Stimulated activated naive CD8-positive, alpha-beta T cell treated with anti-CD3 and anti-CD28 coated beads, Interleukin-15, amount 100 ng/mL, for 72 hours (primary cell): ENCODE results near the gene UGT2B15.
A peak's percentile ranks its signal among the peaks of the same experiment; 100 is the strongest.
"Not testable (repeated sequence)": the region's sequence is repeated elsewhere in the genome, so short reads cannot be mapped to it uniquely, and the experiment has no call there.

Experiments used
- ATAC-seq: fragments of 150-1000 bp; cut with Tn5 transposase; 2 replicates; pipeline ENCODE4 v1.10.0; 2021; ENCODE audit warnings: mild to moderate bottlenecking, moderate library complexity
- DNase-seq, 2 donors: peaks; one replicate each; pipeline ENCODE4 v3.0.0; 2021 to 2022
- H3K27ac Mint-ChIP-seq, 2 donors: one replicate each; pipeline ENCODE4 v1.8.0; 2022; ENCODE audit warnings: mild to moderate bottlenecking in 2 of 2, mixed read lengths in 2 of 2, moderate library complexity in 2 of 2
- H3K27me3 Mint-ChIP-seq: one replicate; pipeline ENCODE4 v1.8.0; 2022; ENCODE audit warnings: mixed read lengths
- H3K4me1 Mint-ChIP-seq: one replicate; pipeline ENCODE4 v1.8.0; 2022; ENCODE audit warnings: mild to moderate bottlenecking, mixed read lengths
- H3K4me3 Mint-ChIP-seq, 2 donors: one replicate each; pipeline ENCODE4 v1.8.0; 2022; ENCODE audit warnings: mild to moderate bottlenecking in 2 of 2, mixed read lengths in 2 of 2, moderate library complexity in 1 of 2
- H3K9me3 Mint-ChIP-seq, 2 donors: one replicate each; pipeline ENCODE4 v1.8.0; 2022; ENCODE audit warnings: mixed read lengths in 2 of 2

The UGT2B15 gene

DNA sequence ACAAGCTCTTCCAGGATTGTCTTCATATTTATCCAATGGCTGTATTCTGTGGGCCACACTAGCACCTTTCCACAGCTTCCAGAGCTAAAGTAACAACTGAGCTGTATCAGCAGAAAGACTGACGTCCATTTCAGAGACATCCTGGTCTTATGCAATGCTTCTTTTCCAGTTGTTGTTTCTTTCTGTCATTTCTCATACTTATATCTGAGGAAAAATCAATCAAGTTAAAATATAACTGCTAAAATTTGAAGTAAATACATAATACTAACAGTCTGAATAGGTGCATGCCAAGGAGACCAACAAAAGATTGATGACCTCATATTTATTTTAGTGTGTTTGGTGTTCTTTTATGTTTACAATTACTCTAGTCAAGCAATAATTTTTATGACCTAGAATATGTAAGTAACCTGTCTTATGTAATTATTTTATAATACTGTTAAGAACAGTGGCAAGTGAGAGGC lies at the start of gene UGT2B15:
TSS of gene UGT2B15 (minus strand) at position 174 of the 461 bp plus-strand sequence. CDS start at position 140, 34 bp downstream.
- H3K9me3 Mint-ChIP-seq, H3K27me3 Mint-ChIP-seq, H3K4me3 Mint-ChIP-seq, H3K4me1 Mint-ChIP-seq, ATAC-seq, DNase-seq: not testable (repeated sequence)
- H3K27ac Mint-ChIP-seq: peak within 1 kb of the TSS in 1 of 2 donors; percentile 54

- H3K4me3 Mint-ChIP-seq: no peak overlapping the region
- no peaks in the 10 kb centered on the region for H3K27me3 Mint-ChIP-seq
- no peaks in the 10 kb centered on the region for H3K4me1 Mint-ChIP-seq
- DNase-seq: no peak
- no peak for ATAC-seq
- no peak overlapping the region for H3K27ac Mint-ChIP-seq
- H3K9me3 Mint-ChIP-seq: peaks cover 0 to 4% of the 10 kb centered on the region in 2 donors
These were observed 48.6 kb upstream of the UGT2B15 start for GRCh38 chr4:68719075-68719473.

DNA sequence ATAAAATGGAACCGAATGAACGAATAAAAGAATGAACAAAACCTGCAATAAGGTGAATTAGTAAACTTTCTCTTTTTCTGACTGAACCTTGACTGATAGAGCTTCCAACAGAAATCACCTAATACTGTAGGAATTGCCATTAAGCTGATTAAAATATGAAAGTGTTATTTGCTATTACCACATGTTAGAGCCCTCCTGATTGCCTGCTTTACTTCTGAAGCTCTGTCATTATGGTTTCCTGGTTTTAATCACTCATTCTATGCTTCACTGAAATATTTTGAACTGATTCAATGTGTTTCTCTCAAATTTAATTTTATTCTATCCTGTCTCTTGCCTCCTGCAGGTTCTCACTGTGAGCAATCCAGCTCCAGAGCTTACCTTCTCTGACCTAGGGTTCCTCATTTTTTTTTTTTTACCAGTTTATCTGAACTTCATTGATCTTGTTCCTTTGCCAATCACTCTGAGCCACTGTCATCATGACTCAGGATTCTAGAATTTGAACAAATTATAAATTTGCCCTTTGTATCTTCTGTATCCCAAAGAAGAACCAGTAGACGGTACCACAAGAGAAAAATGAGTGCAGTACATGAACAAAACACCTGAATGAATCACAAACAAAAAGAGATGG lies 48.1 kb upstream of the UGT2B15 start:
- DNase-seq (no peak), ATAC-seq (no peak)
- Mint-ChIP-seq H3K4me1 (no peaks in the 10 kb centered on the region), H3K27me3 (no peaks in the 10 kb centered on the region), H3K4me3 (no peak overlapping the region), H3K27ac (peak overlapping the region in 1 of 2 donors; percentile 30), H3K9me3 (peaks cover 0 to 4% of the 10 kb centered on the region in 2 donors)

- Mint-ChIP-seq H3K4me3 (no peak overlapping the region), H3K9me3 (peaks cover 0 to 4% of the 10 kb centered on the region in 2 donors), H3K27me3 (no peaks in the 10 kb centered on the region), H3K27ac (no peak overlapping the region), H3K4me1 (no peaks in the 10 kb centered on the region)
- DNase-seq: no peak
- ATAC-seq: no peak
These were observed 47.5 kb upstream of the UGT2B15 start for GRCh38 chr4:68717999-68718398.

DNA sequence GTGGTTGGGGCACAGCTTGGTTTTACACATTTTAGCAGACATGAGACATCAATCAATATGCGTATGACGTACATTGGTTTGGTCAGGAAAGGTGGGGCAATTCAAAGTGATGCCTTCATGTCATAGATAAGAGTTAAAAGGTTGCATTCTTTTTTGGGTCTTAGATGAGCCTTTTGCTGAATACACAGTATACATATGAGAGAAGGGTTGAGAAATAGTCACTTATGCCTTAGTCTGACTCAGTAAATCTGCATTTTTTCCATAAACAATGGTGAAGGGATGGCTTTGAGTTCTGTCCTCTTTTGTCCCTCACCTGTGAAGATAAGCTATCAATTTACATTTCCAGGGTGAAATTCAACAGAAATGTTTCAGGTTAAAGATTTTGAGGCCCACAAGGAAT lies 43.9 kb upstream of the UGT2B15 start:
- H3K4me1 Mint-ChIP-seq: no peaks in the 10 kb centered on the region
- no peaks in the 10 kb centered on the region for H3K9me3 Mint-ChIP-seq
- ATAC-seq (no peak), DNase-seq (no peak)
- no peaks in the 10 kb centered on the region for H3K27me3 Mint-ChIP-seq
- no peak overlapping the region for H3K4me3 Mint-ChIP-seq
- H3K27ac Mint-ChIP-seq: no peak overlapping the region

DNA sequence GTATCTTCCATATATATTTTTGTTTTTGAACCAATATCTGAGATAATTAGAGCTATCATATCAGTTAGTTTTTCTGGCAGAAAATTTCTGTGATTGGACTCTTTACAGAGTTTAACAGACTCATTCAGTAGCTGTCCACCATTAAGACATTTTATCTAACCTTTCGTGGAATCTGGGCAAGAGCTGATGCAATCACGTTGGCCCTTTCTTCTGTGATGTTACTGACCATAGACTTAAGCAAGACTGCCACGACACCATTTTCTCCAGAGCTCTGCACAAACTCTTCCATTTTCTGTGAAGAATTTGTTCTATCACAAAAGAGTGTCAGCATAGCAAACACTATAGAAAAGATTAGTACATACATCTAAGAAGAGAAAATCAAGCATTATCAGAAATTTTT lies 41.8 kb upstream of the UGT2B15 start:
- H3K27ac Mint-ChIP-seq: no peak overlapping the region
- H3K9me3 Mint-ChIP-seq: no peaks in the 10 kb centered on the region
- no peaks in the 10 kb centered on the region for H3K4me1 Mint-ChIP-seq
- ATAC-seq (no peak), DNase-seq (no peak)
- no peaks in the 10 kb centered on the region for H3K27me3 Mint-ChIP-seq
- no peak overlapping the region for H3K4me3 Mint-ChIP-seq

DNA sequence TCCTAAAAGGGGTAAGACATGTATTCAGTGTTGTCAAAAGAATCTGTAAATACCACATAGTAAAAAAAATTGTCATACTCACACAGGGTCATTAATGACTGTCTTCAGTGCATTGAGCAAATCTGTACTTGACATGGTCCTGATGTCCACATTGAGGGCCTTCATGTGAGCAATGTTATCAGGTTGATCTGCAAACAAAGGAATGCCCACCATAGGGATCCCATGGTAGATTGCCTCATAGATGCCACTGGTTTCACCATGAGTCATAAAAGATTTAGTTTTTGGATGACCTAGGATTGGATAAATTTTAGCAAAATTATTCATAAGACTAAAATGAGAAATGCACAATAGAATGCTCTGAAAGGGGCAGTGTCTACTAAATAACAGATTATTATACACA lies 38.1 kb upstream of the UGT2B15 start:
- H3K9me3 Mint-ChIP-seq: no peaks in the 10 kb centered on the region
- H3K27ac Mint-ChIP-seq: no peak overlapping the region
- ATAC-seq (no peak), DNase-seq (no peak)
- no peak overlapping the region for H3K4me3 Mint-ChIP-seq
- no peaks in the 10 kb centered on the region for H3K4me1 Mint-ChIP-seq
- no peaks in the 10 kb centered on the region for H3K27me3 Mint-ChIP-seq

- not testable (repeated sequence) for DNase-seq, ATAC-seq
These were observed 32.7 kb upstream of the UGT2B15 start for GRCh38 chr4:68703168-68703567.

DNA sequence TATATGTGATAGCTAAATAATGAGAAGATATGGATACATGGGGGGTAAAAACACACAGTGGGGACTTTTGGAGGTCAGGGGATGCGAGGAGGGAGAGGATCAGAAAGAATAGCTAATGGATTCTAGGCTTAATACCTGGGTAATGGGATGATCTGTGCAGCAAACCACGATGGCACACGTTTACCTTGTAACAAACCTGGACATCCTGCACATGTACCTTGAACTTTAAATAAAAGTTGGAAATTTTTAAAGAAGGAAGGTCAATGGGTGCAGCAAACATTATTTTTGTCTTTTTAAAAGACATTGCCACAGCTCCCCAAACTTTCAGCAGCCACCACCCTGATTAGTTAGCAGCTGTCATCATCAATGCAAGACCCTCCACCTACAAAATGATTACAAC lies 29.7 kb upstream of the UGT2B15 start:
- Mint-ChIP-seq H3K9me3 (no peaks in the 10 kb centered on the region), H3K27ac (no peak overlapping the region), H3K4me3 (no peak overlapping the region), H3K27me3 (no peaks in the 10 kb centered on the region), H3K4me1 (no peaks in the 10 kb centered on the region)
- ATAC-seq (no peak), DNase-seq (no peak)

More at GRCh38 chr4:68703168-68703567, 32.7 kb upstream of the UGT2B15 start:
- H3K9me3 Mint-ChIP-seq, H3K4me3 Mint-ChIP-seq, H3K4me1 Mint-ChIP-seq, H3K27ac Mint-ChIP-seq, H3K27me3 Mint-ChIP-seq: not testable (repeated sequence)

DNA sequence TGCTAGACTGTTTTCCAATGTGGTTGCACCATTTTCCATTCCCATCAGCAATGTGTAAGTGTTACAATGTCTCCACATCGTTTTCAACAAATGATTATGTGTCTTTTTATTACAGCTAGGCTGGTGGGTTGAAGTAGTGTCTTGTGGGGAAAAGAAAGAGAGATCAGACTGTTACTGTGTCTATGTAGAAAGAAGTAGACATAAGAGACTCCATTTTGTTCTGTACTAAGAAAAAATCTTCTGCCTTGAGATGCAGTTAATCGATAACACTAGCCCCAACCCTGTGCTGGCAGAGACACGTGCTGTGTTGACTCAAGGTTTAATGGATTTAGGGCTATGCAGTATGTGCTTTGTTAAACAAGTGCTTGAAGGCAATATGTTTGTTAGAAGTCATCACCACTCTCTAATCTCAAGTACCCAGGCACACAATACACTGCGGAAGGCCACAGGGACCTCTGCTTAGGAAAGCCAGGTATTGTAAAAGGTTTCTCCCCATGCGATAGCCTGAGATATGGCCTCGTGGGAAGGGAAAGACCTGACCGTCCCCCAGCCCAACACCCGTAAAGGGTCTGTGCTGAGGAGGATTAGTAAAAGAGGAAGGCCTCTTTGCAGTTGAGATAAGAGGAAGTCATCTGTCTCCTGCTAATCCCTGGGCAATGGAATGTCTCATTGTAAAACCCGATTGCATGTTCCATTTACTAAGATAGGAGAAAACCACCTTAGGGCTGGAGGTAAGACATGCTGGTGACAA lies 23.0 kb upstream of the UGT2B15 start:
- Mint-ChIP-seq H3K9me3 (peaks cover 0 to 15% of the 10 kb centered on the region in 2 donors), H3K27me3 (no peaks in the 10 kb centered on the region), H3K27ac (no peak overlapping the region), H3K4me1 (no peaks in the 10 kb centered on the region), H3K4me3 (no peak overlapping the region)
- ATAC-seq (no peak), DNase-seq (no peak)

DNA sequence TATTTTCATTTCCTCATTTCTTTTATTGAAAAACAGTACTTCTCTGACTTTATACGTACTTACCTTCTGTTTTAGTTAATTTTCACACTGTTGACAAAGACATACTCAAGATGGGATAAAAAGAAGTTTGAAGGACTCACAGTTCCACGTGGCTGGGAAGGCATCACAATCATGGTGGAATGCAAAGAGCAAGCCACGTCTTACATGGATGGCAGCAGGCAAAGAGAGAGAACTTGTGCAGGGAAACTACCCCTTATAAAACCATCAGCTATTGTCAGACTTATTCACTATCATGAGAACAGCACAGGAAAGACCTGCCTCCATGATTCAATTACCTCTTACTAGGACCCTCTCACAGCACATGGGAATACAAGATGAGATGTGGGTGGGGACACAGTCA lies 20.7 kb upstream of the UGT2B15 start:
- Mint-ChIP-seq H3K4me3 (no peak overlapping the region), H3K27ac (no peak overlapping the region), H3K9me3 (peaks cover 0 to 15% of the 10 kb centered on the region in 2 donors), H3K4me1 (no peaks in the 10 kb centered on the region), H3K27me3 (no peaks in the 10 kb centered on the region)
- no peak for ATAC-seq
- DNase-seq: no peak

GRCh38 chr4:68683034-68683433 lies 12.6 kb upstream of the UGT2B15 start:
- H3K27ac Mint-ChIP-seq: no peak overlapping the region
- no peaks in the 10 kb centered on the region for H3K27me3 Mint-ChIP-seq
- H3K4me3 Mint-ChIP-seq: no peak overlapping the region
- no peak for ATAC-seq
- no peaks in the 10 kb centered on the region for H3K4me1 Mint-ChIP-seq
- no peak for DNase-seq
- H3K9me3 Mint-ChIP-seq: peaks cover 5 to 7% of the 10 kb centered on the region in 2 donors

GRCh38 chr4:68681298-68681697 lies 10.8 kb upstream of the UGT2B15 start:
- not testable (repeated sequence) for DNase-seq, H3K27ac Mint-ChIP-seq, H3K9me3 Mint-ChIP-seq, H3K4me1 Mint-ChIP-seq, H3K27me3 Mint-ChIP-seq, ATAC-seq, H3K4me3 Mint-ChIP-seq

GRCh38 chr4:68673143-68673542 lies 2.7 kb upstream of the UGT2B15 start:
- no peak overlapping the region for H3K27ac Mint-ChIP-seq
- DNase-seq (no peak), ATAC-seq (no peak)
- no peaks in the 10 kb centered on the region for H3K4me1 Mint-ChIP-seq
- H3K9me3 Mint-ChIP-seq: peaks cover 5% of the 10 kb centered on the region in 2 donors
- no peak overlapping the region for H3K4me3 Mint-ChIP-seq
- H3K27me3 Mint-ChIP-seq: no peaks in the 10 kb centered on the region

GRCh38 chr4:68671217-68671616 lies 765 bp upstream of the UGT2B15 start:
- not testable (repeated sequence) for H3K4me1 Mint-ChIP-seq, H3K4me3 Mint-ChIP-seq, H3K9me3 Mint-ChIP-seq, ATAC-seq, H3K27me3 Mint-ChIP-seq, DNase-seq, H3K27ac Mint-ChIP-seq

DNA sequence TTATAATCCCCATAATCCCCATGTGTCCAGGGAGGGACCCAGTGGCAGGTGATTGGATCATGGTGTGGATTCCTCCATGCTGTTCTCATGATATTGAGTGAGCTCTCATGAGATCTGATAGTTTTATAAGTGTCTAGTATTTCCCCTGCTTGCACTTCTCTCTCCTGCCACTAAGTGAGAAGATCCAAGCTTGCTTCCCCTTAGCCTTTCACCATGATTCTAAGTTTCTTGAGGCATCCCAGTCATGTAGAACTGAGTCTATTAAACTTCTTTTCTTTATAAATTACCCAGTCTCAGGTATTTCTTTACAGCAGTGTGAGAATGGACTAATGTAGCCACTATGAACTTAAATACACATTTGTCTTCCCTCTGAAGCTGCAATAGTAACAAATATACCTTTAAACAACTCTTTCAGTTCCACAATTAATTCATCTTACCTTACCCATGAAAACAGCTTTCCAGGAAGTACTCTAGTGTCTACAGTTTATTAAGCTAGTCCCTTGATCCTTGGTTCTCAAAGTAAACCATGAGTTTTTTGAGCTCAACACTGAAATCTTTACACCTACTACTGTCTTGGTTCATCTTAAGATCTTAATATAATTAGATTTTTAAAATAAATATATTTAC lies 1.8 kb downstream of the UGT2B15 start:
- H3K27me3 Mint-ChIP-seq, H3K27ac Mint-ChIP-seq, H3K4me1 Mint-ChIP-seq, H3K9me3 Mint-ChIP-seq, H3K4me3 Mint-ChIP-seq, ATAC-seq, DNase-seq: not testable (repeated sequence)
